ENCODE results near the gene RCSD1. TPM values are rescaled to one million over a fixed set of nuclear protein-coding genes. Genes with fewer than 3 reads are reported as not detected.
A peak's percentile ranks its signal among the peaks of the same experiment; 100 is the strongest.
"Not testable (repeated sequence)": the region's sequence is repeated elsewhere in the genome, so short reads cannot be mapped to it uniquely, and the experiment has no call there.

RCSD1 gene, protein sequence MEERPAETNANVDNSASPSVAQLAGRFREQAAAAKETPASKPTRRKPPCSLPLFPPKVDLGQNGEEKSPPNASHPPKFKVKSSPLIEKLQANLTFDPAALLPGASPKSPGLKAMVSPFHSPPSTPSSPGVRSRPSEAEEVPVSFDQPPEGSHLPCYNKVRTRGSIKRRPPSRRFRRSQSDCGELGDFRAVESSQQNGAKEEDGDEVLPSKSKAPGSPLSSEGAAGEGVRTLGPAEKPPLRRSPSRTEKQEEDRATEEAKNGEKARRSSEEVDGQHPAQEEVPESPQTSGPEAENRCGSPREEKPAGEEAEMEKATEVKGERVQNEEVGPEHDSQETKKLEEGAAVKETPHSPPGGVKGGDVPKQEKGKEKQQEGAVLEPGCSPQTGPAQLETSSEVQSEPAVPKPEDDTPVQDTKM
- not detected in 2 replicates for total RNA-seq (2014; rRNA removed; shearing (Covaris generic))
- polyA plus RNA-seq (2015; cell fraction: cytosol; rRNA removed): not detected in 2 replicates
- polyA plus RNA-seq (2015; cell fraction: nucleus; rRNA removed): not detected in 2 replicates

DNA sequence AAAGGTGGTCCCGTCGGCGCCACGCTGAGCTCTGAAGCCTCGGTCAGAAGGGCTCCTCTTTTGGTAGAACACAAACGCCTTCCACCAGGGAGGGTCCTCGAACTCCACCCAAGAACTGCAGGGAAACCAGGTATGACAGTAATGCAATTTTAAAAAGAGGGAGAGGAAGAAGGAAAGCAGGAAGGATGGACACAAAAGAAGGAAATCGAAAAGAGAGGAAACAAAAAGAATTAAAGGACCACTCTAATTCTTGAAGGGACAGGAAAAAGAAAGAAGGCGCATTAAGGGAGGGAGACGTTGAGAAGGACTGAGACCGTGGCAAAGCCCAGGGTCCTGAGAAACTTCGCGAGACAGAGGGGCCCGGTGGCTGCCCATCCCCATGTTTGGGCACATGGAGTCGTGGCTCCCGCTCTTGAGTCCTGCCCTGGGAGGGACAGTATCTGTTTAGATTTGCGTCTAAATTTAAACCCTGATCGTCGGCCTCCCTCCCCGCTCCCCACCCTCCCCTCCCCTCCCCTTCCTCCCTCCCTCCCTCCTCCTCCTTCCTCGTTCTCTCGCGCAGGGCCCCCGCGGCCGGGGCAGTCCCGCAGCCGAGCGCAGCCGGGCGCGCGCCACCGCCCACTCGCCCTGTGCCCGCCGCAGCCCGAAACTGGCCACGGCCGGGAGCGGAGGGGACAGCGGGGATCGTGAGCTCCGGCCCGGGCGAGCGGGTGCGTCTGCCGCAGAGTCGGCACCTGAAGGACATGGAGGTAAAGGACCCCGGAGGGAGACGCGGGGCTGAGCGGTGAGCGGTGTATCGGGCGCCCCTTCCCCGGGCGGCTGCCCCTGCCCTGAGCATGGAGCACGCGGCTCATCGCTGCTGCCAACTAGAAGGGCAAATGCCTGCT lies at the start of gene RCSD1:
RCSD1 (plus strand) TSS at position 552 of the 887 bp plus-strand sequence; CDS start at position 744, 192 bp downstream.
- no peak for DNase-seq (ENCODE audit: low read depth)

DNA sequence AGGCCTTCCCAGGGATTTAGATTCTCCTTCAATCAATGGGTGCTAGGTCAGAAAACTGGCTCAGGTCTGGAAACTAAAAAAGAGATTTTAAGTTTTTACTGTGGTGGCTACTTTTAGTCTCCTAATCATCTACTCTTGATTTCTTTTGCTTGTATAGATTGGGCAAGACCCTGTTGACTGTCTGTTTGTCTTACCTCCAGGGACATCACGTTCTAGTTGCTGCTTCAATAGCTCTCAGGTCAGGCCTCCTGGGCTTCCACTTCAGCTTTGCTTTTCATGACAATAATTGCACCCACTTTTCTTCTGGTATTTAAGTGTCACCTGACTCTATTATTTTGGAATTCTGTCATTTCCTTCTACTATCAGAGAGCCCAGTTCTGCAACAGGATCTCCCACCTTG lies 48.0 kb upstream of the RCSD1 start:
- DNase-seq (ENCODE audit: low read depth): no peak

DNA sequence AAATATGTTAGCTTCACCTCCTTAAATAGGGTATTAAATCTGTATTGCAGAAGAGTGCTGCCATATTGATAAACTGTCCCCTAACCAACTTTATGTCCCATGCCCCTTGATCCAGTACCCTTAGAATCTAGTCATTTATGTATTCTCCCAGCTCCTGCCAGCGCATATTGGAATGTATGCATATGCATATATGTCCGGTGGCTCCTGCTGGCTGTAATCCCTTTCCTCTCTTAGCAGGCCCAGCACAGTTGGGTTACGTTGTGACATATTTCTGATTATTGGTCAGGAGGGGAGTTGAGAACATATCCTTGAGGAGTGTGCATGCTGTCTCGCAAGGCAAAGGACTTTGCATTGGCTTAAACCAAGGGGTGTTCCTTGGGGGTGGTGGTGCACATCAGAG lies 47.3 kb upstream of the RCSD1 start:
- DNase-seq (ENCODE audit: low read depth): no peak

DNA sequence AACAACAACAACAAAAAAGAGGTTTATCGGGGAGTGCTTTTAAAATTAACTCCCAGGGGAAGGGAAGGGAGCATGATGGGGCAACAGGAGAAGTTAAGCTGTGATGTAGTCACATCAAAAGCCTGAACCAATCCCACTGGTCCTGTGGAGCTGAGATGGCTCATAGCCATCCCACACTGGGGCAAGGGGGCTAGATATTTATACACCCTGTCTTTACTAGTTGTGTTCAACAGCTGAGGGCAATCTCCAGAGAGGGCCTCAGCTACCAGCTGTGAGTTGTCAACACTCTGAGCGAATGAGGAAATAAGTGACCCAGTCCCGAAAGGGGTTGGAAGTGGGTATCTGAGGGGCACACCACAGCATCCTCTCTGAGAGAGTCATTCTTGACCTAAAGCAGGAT lies 45.5 kb upstream of the RCSD1 start:
- no peak for DNase-seq (ENCODE audit: low read depth)

DNA sequence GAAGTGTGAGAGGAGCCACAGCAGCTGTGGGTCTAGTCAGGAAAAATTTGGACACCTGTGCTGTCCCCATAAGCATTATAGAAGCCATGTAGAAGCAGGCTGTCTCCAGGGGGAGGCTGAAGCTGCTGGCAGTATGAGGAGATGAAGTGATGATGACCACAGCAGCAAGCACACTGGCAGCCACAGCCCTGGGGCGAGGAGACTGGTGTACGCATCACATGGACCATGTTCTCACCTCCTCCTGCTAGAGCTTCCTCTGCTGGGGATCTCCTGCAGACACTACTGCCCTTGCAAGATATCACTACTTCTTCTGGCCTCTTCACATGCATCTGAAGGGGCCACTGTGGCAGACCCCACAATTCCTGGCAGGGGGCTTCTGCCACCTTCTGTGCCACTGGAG lies 42.7 kb upstream of the RCSD1 start:
- no peak for DNase-seq (ENCODE audit: low read depth)

DNA sequence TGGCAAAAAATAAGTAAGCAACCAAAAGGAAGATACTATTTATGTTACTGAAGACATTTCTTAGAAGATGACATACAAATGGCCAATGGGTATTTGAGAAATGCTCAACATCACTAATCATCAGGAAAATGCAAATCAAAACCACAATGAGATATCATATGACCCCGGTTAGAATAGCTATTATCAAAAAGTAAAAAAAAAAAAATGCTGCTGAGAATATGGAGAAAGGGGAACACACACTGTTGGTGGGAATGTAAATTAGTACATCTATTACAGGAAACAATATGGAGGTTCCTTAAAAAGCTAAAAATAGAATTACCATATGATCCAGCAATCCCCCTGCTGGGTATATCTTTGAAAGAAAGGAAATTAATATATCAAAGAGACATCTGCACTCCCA lies 42.2 kb upstream of the RCSD1 start:
- no peak for DNase-seq (ENCODE audit: low read depth)

DNA sequence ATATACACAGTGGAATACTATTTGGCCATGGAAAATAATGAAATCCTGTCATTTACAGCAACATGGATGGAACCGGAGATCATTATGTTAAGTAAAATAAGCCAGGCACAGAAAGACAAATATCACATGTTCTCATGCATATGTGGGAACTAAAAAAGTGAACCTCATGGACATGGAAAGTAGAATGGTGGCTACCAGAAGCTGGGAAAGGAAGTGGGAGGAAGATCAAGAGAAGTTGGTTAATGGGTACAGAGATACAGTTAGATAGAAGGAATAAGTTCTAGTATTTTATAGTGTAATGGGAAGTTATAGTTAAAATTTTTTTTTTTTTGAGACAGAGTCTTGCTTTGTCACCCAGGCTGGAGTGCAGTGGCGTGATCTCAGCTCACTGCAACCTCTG lies 41.7 kb upstream of the RCSD1 start:
- no peak for DNase-seq (ENCODE audit: low read depth)

DNA sequence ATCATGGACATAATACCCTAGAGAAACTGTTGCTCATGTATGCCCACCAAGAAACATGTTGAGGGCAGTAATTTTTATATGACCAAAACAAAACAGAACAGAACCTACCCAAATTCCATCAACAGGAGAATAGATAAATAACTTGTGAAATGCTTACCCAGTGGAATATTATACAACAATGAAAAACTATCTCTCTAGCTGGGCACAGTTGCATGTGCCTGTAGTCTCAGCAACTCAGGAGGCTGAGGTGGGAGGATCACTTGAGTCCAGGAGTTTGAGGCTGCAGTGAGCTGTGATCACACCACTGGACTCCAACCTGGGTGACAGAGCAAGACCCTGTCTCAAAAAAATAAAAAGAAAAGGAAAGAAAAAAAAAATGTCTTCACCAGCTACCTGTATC lies 37.6 kb upstream of the RCSD1 start:
- no peak for DNase-seq (ENCODE audit: low read depth)

DNA sequence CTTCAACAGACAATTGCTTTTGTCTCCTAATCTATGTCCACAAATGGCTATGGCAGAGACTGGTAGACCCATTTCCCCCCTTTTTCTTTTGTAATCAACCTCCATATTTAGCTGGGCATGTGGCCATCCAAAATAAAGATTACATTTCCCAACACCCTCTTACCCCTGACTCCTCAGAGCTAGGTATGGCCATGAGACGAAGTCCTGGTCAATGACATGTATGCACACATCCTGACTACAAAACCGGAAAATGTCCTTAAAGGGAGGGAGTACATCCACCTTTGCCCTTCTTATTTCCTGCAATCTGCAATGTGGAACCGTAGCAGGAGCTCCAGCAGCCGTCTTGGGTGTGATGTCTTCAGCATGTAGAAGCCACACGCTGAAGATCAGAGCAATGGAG lies 36.2 kb upstream of the RCSD1 start:
- no peak for DNase-seq (ENCODE audit: low read depth)

DNA sequence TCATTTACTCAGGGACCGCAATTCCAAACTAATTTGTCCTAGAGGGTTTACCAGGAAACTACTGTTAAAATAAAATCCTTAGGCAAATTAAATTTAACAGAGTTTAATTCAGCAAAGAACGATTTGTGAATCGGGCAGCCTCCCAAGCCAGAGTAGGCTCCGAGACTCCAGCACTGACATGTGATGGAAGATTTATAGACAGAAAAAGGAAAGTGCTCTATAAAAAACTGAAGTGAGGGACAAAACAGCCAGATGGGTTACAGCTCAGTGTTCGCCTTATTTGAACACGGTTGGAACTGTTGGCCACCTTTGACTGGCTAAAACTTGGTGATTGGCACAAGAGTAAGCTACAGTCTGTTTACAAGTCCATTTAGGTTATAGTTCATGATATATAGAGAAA lies 35.2 kb upstream of the RCSD1 start:
- DNase-seq (ENCODE audit: low read depth): no peak

DNA sequence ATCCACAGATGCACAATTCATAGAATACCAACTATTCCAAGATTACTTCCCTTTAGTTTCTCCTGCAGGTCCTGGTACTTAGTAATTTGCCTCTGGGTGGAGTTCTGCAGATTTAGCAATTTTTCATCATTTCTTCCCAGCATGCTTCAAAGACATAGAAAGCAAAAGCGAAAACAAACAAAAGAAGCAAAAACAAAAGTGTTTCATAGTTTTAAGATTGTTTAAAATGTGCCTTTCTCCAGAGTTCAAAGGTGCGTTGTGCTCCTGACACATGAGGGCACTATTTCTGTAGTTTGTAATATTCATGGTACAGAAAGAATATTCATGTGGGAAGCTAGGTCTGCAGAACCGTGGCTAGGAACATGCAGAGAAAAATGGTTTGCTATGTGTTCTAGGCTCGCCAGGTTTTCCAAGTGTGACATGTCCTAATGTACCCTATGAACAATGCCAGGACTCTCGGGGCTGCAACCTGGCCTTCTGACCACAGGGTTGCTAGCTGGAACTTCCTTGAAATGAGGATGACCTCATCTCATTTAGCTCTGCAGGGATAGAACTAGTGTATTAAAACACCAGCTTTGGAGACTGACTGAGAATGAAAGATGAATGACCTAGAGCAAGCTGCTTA lies 30.0 kb upstream of the RCSD1 start:
- peak; percentile 48 for DNase-seq (ENCODE audit: low read depth)

DNA sequence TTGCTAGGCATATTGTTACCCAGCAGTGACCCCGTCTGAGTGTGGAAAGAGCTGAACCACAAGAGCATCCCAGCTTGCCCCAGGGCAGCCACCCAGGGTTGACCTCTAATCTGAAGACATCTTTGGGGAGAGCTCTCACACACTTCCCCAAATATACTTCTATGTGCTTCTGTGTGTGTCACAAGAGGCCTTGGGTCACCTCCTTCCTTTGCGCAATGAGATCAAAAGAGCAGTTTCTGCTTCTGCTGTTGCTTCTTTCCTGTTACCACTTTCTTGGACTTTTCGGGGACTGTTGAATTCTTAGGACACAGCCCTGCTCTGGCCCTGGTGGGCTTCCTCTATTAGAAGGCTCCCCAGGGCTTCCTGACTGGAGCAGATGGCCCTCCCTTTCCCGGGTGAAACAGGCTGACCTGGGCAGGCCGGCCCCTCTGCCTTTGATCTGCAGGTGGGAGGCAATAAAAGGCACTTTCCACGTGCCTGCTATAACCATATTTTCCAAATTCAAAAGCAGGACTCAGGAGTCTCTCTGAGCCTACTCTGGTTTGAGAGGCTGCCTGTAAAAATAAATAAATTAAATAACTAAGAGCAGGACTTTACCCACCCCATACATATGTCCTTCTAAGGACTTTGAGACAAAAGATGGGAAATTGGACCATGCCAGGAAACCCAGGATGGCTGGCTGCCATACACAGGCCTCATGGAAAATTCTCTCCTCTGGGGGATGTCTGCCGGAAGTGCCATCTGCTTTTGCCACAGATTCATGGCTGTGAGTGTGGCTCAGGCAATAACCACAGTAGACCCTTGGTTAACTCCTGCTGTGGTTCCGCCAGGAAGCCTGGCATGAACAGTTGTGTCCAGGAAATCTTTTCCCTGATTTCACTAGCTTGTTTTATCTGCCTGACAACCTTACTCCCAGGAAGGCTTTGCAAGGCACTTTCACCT lies 28.3 kb upstream of the RCSD1 start:
- DNase-seq (ENCODE audit: low read depth): no peak

DNA sequence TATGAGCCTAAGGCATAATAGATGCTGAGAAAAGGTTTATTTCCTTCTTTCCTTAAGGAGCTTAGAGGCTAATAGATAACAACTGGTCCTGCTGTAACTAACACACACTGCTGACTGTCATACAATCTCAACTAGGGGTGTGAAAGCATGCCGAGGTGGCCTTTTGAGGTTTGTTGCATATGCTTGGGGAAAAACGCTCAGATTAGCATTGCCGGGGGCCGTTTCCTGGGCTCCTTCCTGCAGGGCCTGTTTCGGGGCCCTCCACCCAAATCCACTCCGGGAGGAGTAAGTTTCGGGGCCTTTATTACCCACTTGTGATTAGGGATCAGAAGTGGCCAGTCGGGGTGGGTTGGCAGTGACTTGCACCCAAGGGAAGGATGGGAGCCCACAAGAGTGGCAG lies 27.2 kb upstream of the RCSD1 start:
- no peak for DNase-seq (ENCODE audit: low read depth)

DNA sequence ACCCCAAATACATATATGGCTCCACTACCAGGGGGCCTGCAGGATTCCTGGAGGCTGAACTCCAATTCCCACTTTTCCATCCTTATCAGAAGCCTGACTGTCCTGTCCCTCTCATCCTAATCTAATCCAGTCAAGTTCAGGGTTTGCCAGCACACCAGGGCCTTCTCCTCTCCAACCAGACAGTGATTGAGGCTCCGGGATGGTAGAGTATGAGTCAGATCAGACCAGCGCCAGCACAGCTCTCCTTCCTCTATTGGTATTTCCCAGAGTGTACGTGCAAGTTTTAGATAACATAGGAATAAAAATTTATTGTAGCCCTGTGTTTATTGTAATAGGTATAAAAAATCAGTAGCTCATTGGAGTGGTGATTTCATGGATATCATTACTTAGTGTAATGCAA lies 24.5 kb upstream of the RCSD1 start:
- DNase-seq (ENCODE audit: low read depth): peak; percentile 25

DNA sequence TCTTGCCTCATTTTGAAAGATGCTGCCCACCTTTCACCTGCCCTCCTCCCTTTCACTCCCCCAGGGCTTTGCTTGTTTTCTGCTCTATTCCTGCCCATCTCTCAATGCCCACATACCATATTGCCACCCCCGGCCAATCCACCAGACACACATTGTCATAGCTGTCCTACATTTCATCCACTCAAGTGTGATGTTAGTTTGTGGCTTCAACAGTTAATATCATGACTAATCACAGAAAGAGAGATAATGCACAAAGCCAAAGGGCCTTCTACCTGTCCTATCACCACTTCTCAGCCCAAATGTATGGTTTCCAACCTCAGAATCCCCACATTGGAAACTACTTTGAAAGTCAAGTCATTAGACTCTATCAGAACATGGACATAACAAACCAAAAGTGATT lies 18.0 kb upstream of the RCSD1 start:
- no peak for DNase-seq (ENCODE audit: low read depth)

DNA sequence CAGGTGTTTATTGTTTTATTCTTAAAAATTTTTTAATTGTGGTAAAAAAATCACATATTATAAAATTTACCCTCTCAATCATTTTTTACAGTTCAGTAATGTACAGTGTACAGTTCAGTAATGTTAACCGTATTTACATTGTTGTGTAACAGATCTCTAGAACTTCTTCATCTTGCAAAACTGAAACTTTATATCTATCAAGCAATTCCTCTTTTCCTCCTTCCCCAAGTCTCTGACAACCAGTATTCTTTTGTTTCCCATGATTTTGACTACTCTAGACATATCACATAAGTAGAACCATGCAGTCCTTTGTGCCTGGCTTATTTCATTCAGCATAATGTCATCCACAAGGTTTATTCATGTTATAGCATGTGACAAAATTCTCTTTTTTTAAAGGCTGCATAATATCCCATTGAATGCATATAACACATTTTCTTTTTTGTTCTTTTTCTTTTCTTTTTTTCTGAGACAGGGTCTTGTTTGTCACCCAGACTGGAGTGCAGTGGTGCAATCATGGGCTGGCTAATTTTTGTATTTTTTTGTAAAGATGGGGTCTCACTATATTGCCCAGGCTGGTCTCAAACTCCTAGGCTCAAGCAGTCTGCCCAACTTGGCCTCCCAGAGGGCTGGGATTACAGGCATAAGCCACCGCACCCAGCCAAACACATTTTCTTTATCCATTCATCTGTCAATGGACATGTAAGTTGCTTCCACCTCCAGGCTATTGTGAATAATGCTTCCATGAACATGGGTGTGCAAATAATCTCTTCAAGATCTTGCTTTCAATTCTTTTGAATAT lies 17.2 kb upstream of the RCSD1 start:
- DNase-seq (ENCODE audit: low read depth): no peak

DNA sequence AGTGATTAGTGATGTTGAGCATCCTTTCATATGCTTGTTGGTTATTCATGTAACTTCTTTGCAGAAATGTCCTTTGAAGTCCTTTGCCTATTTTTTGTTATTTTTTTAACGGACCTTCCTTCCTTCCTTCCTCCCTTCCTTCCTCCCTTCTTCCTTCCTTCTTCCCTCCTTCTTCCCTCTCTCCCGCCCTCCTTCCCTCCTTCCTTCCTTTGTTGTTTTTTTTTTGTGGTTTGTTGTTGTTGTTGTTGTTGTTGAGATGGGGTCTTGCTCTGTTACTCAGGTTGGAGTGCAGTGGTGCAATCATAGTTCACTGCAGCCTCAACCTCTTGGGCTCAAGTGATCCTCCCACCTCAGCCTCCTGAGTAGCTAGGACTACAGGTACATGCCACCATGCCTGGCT lies 16.0 kb upstream of the RCSD1 start:
- DNase-seq (ENCODE audit: low read depth): not testable (repeated sequence)

DNA sequence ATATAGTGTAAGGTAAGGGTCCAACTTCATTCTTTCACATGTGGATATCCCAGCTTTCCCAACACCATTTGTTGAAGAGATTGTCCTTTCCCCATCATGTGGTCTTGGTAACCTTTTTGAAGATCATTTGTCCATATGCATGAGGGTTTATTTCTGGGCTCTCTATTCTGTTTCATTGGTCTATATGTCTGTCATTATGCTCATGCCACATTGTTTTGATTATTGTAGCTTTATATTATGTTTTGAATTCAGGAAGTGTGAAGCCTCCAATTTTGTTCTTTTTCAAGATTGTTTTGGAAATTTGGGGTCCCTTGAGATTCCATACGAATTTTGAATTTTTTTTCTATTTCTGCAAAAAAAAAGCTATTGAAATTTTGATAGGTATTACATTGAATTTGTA lies 15.2 kb upstream of the RCSD1 start:
- DNase-seq (ENCODE audit: low read depth): no peak

DNA sequence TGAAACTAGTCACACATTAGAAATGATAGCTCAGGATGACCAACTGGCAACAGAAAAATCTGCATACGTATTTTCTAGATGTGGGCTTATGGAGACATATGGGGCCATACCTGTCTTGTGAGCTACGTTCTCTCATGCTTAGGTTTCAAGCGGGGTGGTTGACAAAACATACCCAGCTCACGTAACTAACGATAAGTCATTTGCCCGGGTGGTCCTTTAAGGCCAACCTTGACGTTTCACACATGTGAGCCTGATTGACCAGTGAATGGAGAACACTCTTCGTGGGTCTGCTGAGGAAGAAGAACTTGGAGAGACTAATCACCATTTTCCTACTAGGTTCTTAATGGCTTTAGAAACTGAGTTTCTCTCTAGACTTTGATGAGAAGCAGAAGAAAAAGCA lies 13.5 kb upstream of the RCSD1 start:
- no peak for DNase-seq (ENCODE audit: low read depth)

All from HT1080 (cell line).